Activated naive CD4-positive, alpha-beta T cell treated with anti-CD3 and anti-CD28 coated beads, Interleukin-2, amount 10 ng/mL, durations not matched to agents 7 days and 5 days (primary cell): ENCODE data around the gene CERS5.

Experiments
- CTCF ChIA-PET: fragments of 350-600 bp; sonication (Branson Sonifier 250); formaldehyde crosslinking; loops from one replicate; lab custom pipeline; 2021; ENCODE audit warnings: antibody characterized with exemption; lab: Charles Lee
- DNase-seq: peaks from one replicate; pipeline ENCODE4 v3.0.0-alpha.2; 2020
- H3K27ac Mint-ChIP-seq: one replicate; pipeline ENCODE4 v1.8.0; 2021; ENCODE audit warnings: mild to moderate bottlenecking, moderate library complexity, mixed read lengths
- H3K27me3 Mint-ChIP-seq: one replicate; pipeline ENCODE4 v1.8.0; 2021; ENCODE audit warnings: mild to moderate bottlenecking, mixed read lengths
- H3K36me3 Mint-ChIP-seq: one replicate; pipeline ENCODE4 v1.8.0; 2021; ENCODE audit warnings: mixed read lengths
- H3K4me1 Mint-ChIP-seq: one replicate; pipeline ENCODE4 v1.8.0; 2021; ENCODE audit warnings: mixed read lengths
- H3K4me3 Mint-ChIP-seq: one replicate; pipeline ENCODE4 v1.8.0; 2021; ENCODE audit warnings: mild to moderate bottlenecking, moderate library complexity, mixed read lengths
- H3K9me3 Mint-ChIP-seq: one replicate; pipeline ENCODE4 v1.8.0; 2021; ENCODE audit warnings: mixed read lengths

CERS5 gene

GRCh38 chr12:50111395-50111692, 55.8 kb downstream of the CERS5 start:
- CTCF ChIA-PET: interaction anchor here (0.7 to 4.8 kb wide), 28 partner anchors 9 to 291 kb away, joined by 3 to 40 read pairs (median 7); partner anchors contain the start of genes CERS5, GPD1, RACGAP1 and SMARCD1
- peak overlapping the region; percentile 87 for H3K27ac Mint-ChIP-seq
- peaks cover 40% of the 10 kb centered on the region for H3K4me1 Mint-ChIP-seq
- peaks cover 15% of the 10 kb centered on the region for H3K36me3 Mint-ChIP-seq
- no peaks in the 10 kb centered on the region for H3K9me3 Mint-ChIP-seq
- H3K4me3 Mint-ChIP-seq: peak overlapping the region; percentile 93
- no peak for DNase-seq
- peaks cover 4% of the 10 kb centered on the region for H3K27me3 Mint-ChIP-seq

DNA sequence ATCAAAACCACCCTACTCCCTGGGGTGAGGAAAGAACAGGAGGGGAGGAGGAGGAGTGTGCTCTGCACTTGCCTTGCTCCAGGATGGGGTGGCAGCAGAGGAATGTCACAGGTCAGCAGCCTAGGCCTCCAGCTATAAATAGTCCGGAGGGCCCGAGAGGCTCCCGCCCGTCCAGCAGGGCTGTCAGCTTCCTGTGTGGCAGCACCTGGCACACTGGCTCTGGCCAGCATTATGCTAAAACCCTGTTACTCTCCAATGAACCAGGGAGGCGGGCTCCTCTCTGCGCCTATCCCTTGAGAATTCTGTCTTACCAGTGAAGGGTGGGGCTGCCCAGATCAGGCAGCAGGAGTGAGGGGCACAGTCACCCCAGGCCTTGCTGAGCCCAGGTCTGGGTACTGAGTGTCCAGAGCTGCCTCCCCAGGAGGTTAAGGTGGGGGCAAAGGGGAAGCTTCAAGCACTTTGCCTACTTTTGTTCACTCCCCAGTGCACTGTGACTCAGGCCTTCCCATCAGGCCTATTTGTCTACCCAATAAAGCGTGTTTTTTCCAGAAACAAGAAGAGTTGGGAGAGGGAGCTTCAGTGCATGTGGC, 56.3 kb downstream of the CERS5 start:
- H3K27me3 Mint-ChIP-seq: peaks cover 7% of the 10 kb centered on the region
- peak; percentile 27 for DNase-seq
- peak overlapping the region; percentile 93 for H3K4me3 Mint-ChIP-seq
- H3K4me1 Mint-ChIP-seq: peaks cover 36% of the 10 kb centered on the region
- CTCF ChIA-PET: interaction anchor here (0.8 to 4.8 kb wide), 30 partner anchors 9 to 173 kb away, joined by 3 to 40 read pairs (median 6); partner anchors contain the start of genes CERS5, GPD1, LIMA1 and RACGAP1
- no peaks in the 10 kb centered on the region for H3K9me3 Mint-ChIP-seq
- peaks cover 12% of the 10 kb centered on the region for H3K36me3 Mint-ChIP-seq
- H3K27ac Mint-ChIP-seq: no peak overlapping the region

DNA sequence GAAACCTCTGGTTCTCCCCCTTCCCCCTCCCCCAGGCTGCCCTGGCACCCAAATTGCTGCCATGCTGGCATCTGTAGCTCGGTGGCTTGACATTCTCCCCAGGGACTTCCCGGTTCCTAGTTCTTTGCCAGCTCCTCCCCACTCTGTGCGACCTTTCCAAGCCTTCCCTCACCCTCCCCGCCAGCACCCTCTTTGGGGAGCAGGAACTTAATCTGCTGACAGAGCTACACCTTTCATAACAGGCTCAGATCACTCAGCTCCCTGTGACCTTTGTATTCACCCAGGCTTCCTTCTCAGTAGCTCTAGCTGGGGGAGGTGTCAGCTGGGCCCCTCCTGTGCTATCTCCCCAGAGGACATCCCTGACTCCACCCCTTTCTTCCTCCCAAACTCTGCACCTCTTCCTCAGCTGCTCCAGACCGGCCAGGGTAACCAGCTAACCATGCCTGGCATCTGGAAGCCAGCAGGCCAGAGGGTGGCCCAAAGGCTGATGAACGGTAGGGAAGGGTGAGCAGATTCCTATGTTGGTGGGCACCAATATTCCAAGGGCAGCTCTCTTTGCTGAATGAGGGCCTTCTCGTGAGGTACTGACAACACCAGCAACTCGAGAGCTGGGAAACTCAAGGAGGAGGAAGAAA, 56.9 kb downstream of the CERS5 start:
- Mint-ChIP-seq H3K4me3 (no peak overlapping the region), H3K36me3 (peaks cover 7% of the 10 kb centered on the region), H3K4me1 (peaks cover 30% of the 10 kb centered on the region), H3K27me3 (peaks cover 13% of the 10 kb centered on the region), H3K9me3 (no peaks in the 10 kb centered on the region), H3K27ac (no peak overlapping the region)
- CTCF ChIA-PET: interaction anchor here (0.6 to 4.8 kb wide), 23 partner anchors 8 to 173 kb away, joined by 3 to 40 read pairs (median 7); partner anchors contain the start of genes CERS5, GPD1, LIMA1 and SMARCD1
- DNase-seq: no peak

DNA sequence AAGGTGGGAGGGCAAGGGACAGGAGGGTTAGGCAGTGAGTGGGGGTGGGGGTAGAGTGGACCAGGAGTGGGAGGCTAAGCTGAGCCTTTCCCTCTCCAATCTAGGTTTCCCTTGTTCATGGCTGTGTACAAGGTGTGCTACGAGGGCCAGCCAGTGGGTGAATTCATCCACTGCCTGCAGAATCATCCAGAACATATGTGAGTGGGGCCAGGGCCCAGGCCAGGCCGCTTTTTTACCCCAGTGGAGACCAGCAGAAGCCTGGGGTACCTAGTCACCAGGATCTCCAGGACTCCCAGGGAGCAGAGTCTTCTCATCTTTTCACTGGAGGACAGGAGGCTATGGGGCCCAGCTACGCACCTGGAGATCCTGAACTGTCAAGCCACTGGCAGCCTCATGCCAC, 57.9 kb downstream of the CERS5 start:
- Mint-ChIP-seq H3K4me1 (peaks cover 28% of the 10 kb centered on the region), H3K27ac (no peak overlapping the region), H3K4me3 (no peak overlapping the region), H3K36me3 (peaks cover 5% of the 10 kb centered on the region), H3K9me3 (no peaks in the 10 kb centered on the region), H3K27me3 (peaks cover 21% of the 10 kb centered on the region)
- CTCF ChIA-PET: interaction anchor here (0.9 to 4.8 kb wide), 9 partner anchors 15 to 141 kb away, joined by 3 to 40 read pairs (median 19); partner anchors contain the start of genes CERS5 and SMARCD1
- DNase-seq: no peak

DNA sequence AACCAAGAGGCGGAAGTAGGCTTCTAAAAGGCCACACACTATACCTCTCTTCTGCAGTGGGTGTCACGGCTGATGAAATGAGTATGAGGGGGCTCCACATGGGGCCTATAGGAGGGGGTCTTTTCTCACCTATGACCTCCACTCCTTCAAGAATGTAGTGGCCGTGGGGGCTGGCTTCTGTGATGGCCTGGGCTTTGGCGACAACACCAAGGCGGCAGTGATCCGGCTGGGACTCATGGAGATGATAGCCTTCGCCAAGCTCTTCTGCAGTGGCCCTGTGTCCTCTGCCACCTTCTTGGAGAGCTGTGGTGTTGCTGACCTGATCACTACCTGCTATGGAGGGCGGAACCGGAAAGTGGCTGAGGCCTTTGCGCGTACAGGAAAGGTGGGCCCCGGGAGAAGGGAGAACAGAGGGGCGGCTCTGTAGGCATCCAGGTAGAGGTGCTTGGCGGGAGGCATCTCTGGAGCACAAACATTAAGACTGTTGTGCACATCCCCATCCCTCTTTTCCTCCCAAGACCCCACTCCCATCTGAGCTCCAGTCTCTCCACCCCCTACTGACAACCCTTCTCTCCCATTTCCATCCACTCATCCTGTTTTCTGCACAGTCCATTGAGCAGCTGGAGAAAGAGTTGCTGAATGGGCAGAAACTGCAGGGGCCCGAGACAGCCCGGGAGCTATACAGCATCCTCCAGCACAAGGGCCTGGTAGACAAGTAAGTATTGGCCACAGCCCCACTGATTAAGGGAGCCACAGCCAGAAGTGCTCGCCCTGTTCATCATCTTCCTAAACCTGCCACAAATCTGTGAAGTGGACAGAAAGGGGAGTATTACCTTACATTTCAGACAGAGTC, 59.5 kb downstream of the CERS5 start:
- H3K9me3 Mint-ChIP-seq: no peaks in the 10 kb centered on the region
- CTCF ChIA-PET: interaction anchor here (0.9 to 1.4 kb wide), 3 partner anchors 20 to 140 kb away, joined by 3 to 4 read pairs (median 4); no protein-coding TSS in a partner anchor
- DNase-seq: no peak
- no peak overlapping the region for H3K27ac Mint-ChIP-seq
- H3K27me3 Mint-ChIP-seq: peaks cover 26% of the 10 kb centered on the region
- H3K36me3 Mint-ChIP-seq: peaks cover 4% of the 10 kb centered on the region
- H3K4me3 Mint-ChIP-seq: no peak overlapping the region
- peaks cover 15% of the 10 kb centered on the region for H3K4me1 Mint-ChIP-seq

DNA sequence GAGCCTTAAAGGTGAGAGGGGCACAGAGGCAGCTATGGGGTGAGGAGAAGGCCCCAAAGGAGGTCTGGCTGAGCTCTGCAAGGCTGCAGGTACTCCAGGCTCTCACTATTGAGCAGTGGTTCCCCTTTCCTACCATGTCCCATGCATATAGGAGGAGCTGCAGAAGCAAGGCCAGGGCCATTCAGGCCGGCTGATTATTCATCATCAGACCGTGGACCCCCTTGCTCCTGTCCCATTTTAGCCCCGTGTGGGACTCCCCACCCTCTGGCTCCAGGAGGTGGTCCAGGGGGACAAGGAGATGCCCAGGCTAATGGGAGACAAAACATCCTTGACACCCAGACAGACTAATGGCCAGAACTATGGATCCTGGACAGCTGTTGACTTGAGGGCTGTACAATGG, 60.3 kb downstream of the CERS5 start:
- no peak for DNase-seq
- Mint-ChIP-seq H3K27ac (no peak overlapping the region), H3K4me3 (no peak overlapping the region), H3K27me3 (peaks cover 26% of the 10 kb centered on the region), H3K4me1 (peaks cover 15% of the 10 kb centered on the region), H3K9me3 (no peaks in the 10 kb centered on the region), H3K36me3 (no peaks in the 10 kb centered on the region)
- CTCF ChIA-PET: no interaction called here

DNA sequence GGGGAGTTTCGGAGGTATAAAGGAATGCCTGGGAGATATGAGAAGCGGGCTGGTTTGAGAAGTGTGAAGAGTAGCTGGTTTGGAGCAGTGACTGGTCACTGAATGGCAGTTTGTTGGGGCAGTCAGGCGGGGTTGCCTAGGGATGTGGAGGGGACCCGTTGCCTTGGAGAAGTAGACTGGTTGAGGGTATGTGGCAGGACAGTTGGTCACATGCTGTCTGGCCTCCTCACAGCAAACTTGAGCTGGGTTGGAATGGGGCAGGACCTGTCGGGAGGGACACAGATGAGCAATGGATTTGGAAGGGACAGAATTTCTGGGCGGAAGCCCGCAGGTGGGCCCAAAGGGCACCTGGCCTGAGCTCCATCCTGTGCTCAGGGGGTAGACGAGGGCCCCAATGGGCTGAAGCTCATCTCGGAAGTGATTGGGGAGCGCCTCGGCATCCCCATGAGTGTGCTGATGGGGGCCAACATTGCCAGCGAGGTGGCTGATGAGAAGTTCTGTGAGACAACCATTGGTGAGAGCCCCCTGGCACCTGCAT, 61.2 kb downstream of the CERS5 start:
- Mint-ChIP-seq H3K36me3 (peaks cover 4% of the 10 kb centered on the region), H3K27ac (no peak overlapping the region), H3K4me3 (no peak overlapping the region), H3K27me3 (peaks cover 21% of the 10 kb centered on the region), H3K9me3 (no peaks in the 10 kb centered on the region), H3K4me1 (peaks cover 9% of the 10 kb centered on the region)
- CTCF ChIA-PET: interaction anchor here (0.9 kb wide), 1 partner anchor 16 kb away, joined by 3 read pairs; no protein-coding TSS in a partner anchor
- DNase-seq: no peak

GRCh38 chr12:50104417-50105366, 62.5 kb downstream of the CERS5 start:
- H3K9me3 Mint-ChIP-seq: no peaks in the 10 kb centered on the region
- H3K4me1 Mint-ChIP-seq: no peaks in the 10 kb centered on the region
- peaks cover 12% of the 10 kb centered on the region for H3K36me3 Mint-ChIP-seq
- peaks cover 21% of the 10 kb centered on the region for H3K27me3 Mint-ChIP-seq
- DNase-seq: no peak
- no peak overlapping the region for H3K4me3 Mint-ChIP-seq
- H3K27ac Mint-ChIP-seq: no peak overlapping the region
- CTCF ChIA-PET: interaction anchor here (0.9 to 4.7 kb wide), 5 partner anchors 7 to 137 kb away, joined by 3 to 27 read pairs (median 5); partner anchors contain the start of gene COX14

GRCh38 chr12:50103767-50104321, 63.3 kb downstream of the CERS5 start, which contains the start of gene GPD1:
Gene GPD1, plus strand, starts transcription at chr12:50104008. Its CDS starts 43 bp downstream, at chr12:50104051.
- no peaks in the 10 kb centered on the region for H3K4me1 Mint-ChIP-seq
- no peak within 1 kb of the TSS for H3K4me3 Mint-ChIP-seq
- H3K27ac Mint-ChIP-seq: no peak within 1 kb of the TSS
- CTCF ChIA-PET: interaction anchor here (0.6 to 4.7 kb wide), 7 partner anchors 8 to 384 kb away, joined by 3 to 27 read pairs (median 4); partner anchors contain the start of genes COX14 and SMARCD1
- H3K27me3 Mint-ChIP-seq: peaks cover 21% of the 10 kb centered on the region
- H3K36me3 Mint-ChIP-seq: peaks cover 18% of the 10 kb centered on the region
- peak; percentile 29 for DNase-seq
- H3K9me3 Mint-ChIP-seq: no peaks in the 10 kb centered on the region

DNA sequence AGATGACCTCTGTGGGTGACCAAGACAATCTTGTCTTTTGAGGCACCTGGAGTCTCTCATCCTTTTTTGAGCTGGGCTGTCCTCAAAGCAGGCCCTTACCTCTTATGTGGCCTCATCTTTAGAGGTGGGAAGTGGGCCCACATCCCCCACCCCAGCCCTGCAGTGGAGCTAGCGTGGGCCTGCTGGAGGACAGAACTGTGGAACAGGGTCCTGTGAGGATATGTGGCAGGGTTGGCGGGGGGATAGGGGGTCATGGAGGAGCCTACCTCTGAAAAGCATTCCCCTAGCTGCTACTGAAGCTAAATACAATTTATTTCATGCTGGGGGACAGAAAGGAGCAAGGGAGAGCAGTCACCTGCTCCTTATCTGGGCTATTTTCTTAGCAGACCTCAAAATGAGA, 63.8 kb downstream of the CERS5 start:
- peaks cover 23% of the 10 kb centered on the region for H3K36me3 Mint-ChIP-seq
- H3K4me3 Mint-ChIP-seq: no peak overlapping the region
- CTCF ChIA-PET: interaction anchor here (0.6 to 4.7 kb wide), 7 partner anchors 8 to 385 kb away, joined by 3 to 27 read pairs (median 4); partner anchors contain the start of genes COX14 and SMARCD1
- no peak overlapping the region for H3K27ac Mint-ChIP-seq
- H3K4me1 Mint-ChIP-seq: no peaks in the 10 kb centered on the region
- H3K9me3 Mint-ChIP-seq: no peaks in the 10 kb centered on the region
- no peak for DNase-seq
- H3K27me3 Mint-ChIP-seq: peaks cover 21% of the 10 kb centered on the region

DNA sequence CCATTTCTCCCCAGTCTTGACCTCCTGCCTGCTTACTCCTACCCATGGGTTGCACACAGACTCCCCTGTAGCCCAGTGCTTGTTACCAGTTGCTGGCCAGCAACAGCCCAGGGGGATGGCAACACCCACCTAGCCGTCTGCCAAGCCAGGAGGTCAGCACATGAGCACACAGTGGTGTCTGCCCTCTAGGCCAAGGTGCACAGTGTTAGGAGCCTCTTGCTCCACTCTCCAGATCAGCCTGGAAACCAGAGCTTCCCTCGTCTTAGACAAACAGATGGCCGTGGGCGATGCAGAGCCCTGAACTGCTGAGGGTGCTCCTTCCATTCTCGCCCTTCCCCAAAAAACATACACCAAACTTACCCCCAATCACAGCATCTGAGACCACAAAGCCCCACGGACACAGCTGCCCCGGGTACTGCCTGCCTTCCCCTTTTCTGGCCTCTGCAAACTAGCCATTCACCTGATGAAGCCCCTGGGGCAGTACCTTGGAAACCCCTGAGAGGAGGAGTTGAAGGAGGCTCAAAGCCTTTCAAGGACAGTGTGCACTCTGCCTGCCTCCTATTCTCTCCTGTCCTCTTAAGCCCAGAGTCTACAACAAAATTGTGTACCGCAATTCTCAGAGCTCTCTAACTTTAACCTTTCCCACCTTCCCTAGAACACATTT, 64.4 kb downstream of the CERS5 start:
- Mint-ChIP-seq H3K9me3 (no peaks in the 10 kb centered on the region), H3K4me1 (no peaks in the 10 kb centered on the region), H3K27ac (no peak overlapping the region), H3K4me3 (no peak overlapping the region), H3K27me3 (peaks cover 21% of the 10 kb centered on the region), H3K36me3 (peaks cover 29% of the 10 kb centered on the region)
- no peak for DNase-seq
- CTCF ChIA-PET: interaction anchor here (0.5 to 4.7 kb wide), 6 partner anchors 9 to 385 kb away, joined by 3 to 27 read pairs (median 4); partner anchors contain the start of genes COX14 and SMARCD1

DNA sequence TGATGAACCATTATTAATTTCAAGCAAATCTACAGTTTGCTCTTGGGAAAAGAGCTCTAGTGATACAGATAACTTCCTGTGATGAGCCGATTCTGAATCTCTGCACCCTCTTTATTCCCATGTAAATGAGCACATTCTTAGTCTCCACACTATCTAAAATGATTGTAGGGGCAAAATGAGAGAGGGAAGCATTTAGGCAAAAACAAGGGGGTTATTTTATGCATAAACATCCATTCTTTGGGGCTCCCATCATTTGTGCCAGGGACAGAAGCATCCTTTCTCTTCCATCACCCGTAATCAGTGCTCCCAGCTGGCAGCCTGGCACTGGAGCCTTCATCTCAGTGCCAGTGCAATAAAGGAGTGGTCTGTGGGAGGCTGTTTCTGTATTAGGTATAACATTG, 65.0 kb downstream of the CERS5 start:
- no peak overlapping the region for H3K27ac Mint-ChIP-seq
- no peak overlapping the region for H3K4me3 Mint-ChIP-seq
- no peaks in the 10 kb centered on the region for H3K4me1 Mint-ChIP-seq
- no peak for DNase-seq
- CTCF ChIA-PET: interaction anchor here (0.5 to 4.7 kb wide), 3 partner anchors 9 to 30 kb away, joined by 3 to 27 read pairs (median 7); partner anchors contain the start of gene COX14
- no peaks in the 10 kb centered on the region for H3K9me3 Mint-ChIP-seq
- peaks cover 30% of the 10 kb centered on the region for H3K36me3 Mint-ChIP-seq
- peaks cover 21% of the 10 kb centered on the region for H3K27me3 Mint-ChIP-seq
